Activated T-cell treated with anti-CD3 and anti-CD28 coated beads for 1 hour (primary cell): ENCODE results near the gene ENTPD6.
"Not testable (repeated sequence)": the region's sequence is repeated elsewhere in the genome, so short reads cannot be mapped to it uniquely, and the experiment has no call there.

ENCODE experiments used
- DNase-seq: peaks from one replicate; pipeline ENCODE4 v3.0.0-alpha.2; 2020; ENCODE audit warnings: low read depth

Gene ENTPD6

DNA sequence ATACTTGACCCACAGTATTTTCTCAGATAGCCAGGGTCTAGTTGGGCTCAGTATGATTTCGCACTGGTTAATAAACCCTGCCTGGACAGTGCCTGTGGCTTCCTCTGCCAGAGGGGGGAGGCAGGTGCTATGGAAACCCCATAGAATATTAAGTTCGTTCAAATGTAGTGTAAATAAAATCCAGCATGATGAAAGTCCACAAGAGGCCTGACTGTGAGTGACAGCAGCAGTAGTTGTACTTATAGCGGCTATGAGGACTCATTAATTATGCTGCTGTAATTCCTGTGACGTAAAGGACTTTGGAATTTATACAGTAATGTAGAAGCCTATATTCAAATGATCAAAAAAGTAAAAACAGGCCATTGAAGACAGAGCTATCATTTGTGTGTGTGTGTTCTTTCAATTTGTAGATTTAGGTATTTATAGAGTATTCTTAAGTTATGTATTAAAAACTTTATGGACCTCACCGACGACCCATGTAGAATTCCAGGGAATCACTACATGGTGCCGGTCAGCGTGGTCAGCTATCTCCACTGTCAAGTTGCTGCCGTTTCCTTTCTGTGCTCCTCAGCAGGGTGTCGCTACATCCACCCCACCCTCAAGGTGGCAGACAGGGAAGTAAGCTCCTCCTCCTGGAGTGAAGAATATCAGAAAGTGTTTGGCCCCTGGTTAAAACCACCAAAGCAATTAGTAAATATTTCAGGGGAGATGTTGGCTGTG, 62.4 kb downstream of the ENTPD6 start:
- no peak for DNase-seq

GRCh38 chr20:25258476-25258805, 62.9 kb downstream of the ENTPD6 start:
- no peak for DNase-seq

GRCh38 chr20:25258828-25259227, 63.3 kb downstream of the ENTPD6 start:
- no peak for DNase-seq

DNA sequence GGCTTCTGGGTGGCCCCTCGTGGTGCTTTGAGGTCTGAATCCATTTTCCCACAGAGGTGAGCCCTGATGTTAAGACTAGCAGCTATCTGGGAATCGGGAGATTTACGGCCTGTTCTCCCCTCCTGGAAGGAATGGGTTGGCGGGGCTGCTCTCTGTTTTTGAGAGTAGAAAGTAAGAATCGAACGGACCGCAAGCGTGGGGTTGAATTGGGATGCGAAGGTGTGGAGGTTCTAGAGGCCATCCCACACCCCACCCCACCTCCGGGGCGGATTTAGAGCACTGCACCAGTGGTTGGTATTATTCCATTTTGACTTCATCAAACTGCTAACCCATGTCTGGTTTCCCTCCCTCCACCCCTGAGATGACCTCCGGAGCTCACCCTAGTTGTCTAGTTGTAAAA, 63.8 kb downstream of the ENTPD6 start:
- no peak for DNase-seq

DNA sequence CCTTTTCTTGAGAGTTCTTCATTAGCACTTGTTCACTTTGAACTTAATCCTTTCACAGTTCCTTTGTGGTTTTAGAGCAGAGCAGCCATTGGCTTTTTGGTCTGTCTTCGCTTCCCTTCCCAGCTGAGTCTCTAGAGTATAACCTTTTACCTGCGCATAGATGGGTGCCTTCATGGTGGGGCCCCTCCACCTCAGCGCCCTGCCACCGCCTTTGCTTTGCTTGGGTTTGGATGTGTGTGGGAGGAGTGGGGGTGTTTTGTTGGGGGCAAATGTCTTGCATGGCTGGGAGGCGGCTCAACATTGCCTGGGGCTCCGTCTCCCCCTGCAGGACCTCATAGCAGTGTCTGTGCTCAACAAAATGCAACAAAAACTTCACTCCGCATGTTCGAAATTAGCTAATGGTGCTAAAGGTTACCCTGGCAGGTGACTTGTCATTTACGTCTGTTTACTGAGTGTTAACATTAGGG, 64.3 kb downstream of the ENTPD6 start:
- no peak for DNase-seq

GRCh38 chr20:25260770-25261437, 65.4 kb downstream of the ENTPD6 start:
- not testable (repeated sequence) for DNase-seq

DNA sequence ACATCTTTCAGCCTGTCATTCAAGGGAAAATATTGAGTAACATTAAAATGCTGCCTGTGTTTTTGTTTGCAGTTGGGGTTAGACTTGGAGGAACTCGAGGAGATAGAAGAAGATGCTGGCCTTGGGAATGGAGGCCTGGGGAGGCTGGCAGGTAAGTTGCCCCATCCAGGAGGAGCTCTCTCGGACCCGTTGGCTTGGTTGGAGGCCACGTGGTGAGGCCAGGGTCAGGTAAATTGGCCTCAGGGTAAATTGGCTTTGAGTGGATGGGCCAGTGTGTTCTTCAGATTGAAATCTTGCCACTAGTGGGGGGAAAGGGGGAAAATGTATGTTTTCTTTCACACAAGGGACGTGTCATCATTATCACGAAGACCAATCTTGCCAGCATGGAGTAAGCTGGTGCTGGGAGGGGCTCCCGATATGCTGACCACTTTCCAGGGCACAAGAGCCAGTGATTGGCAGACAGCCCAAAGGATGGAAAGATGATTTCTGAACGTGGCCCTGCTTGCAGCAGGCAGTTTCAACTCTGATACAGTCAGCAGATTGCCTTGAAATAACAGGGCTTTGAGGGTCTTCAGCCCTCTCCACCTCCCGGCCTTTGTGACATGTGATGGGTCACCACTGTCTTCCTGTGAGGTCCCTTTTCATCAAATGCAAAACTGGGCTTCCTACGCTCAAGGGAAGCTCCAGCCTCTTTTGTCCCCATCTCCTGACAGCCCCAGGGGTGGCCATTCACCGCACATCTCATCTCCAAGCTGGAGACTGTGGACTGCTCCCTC, 73.7 kb downstream of the ENTPD6 start:
- DNase-seq, result no peak

GRCh38 chr20:25269833-25270170, 74.3 kb downstream of the ENTPD6 start:
- no peak for DNase-seq

GRCh38 chr20:25270829-25271251, 75.3 kb downstream of the ENTPD6 start:
- no peak for DNase-seq

- no peak for DNase-seq
Measured at GRCh38 chr20:25271486-25272222, 76.1 kb downstream of the ENTPD6 start.

GRCh38 chr20:25272223-25273000, 76.9 kb downstream of the ENTPD6 start:
- DNase-seq, result no peak

DNA sequence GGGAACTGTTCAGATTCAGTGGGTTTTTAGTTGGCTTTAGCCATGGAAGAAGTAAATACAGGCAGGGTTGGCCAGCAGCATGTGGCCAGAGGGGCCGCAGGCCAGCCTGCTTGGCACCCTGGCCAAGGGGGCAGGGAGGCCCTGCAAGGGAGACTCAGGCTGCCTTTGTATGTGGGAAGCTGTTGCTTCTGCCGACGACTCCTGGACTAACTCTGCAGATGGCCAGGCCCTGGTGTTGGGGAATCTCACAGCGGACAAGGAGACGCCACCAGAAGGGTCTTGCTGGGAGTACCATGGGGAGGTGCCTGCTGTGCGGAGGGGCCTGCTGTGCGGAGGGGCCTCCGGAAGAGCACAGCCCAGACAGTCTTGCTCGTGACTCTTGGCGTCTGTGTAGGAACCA, 77.5 kb downstream of the ENTPD6 start:
- DNase-seq, result no peak

DNA sequence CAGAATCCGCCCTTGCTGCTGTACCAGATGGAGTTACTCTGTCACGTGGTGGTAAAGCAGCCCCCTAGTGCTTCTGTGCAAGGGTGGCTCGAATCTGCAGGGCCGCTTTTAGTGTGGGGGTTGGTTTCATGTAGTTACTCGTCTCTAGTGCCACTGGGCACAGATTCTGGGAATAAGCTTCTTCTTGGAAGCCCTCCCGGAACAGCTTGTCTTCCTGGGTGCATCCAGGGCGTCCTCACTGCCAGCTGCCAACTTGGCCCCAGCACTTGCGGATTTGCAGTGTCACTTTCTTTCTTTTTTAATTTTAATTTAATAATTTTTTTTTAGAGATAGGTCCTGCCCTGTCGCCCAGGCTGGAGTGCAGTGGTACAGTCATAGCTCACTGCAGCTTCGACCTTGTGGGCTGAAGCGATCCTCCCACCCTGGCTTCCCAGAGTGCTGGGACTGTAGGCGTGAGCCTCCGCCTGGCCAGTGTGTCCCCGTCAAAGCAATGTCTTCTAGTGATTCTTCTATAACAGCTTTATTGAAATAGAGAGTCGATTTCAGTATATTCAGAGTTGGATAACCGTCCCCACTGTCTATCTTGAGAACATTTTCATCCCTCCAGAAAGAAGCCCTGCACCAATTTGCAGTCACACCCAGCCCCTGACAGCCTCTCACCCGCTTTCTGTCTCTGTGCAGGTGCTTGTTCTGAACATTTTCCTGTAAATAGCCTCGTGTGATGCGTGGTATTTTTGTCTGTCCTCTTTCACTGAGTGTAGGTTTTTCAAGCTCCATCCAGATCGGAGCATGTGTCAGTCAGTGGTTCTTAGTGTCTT, 78.2 kb downstream of the ENTPD6 start:
- DNase-seq, result no peak

- no peak for DNase-seq
Measured at GRCh38 chr20:25274481-25274880, 79.0 kb downstream of the ENTPD6 start.

GRCh38 chr20:25274891-25275812, 79.6 kb downstream of the ENTPD6 start:
- no peak for DNase-seq

GRCh38 chr20:25275813-25276532, 80.5 kb downstream of the ENTPD6 start:
- DNase-seq, result no peak
